HG02885 (cell line): ENCODE data around the gene RTRAF.

Experiments
- ATAC-seq: cut with Tn5 transposase; IDR thresholded peaks from one replicate; pipeline ENCODE4 v1.9.1; 2021; ENCODE audit warnings: mild to moderate bottlenecking; ENCODE audit not compliant: unreplicated experiment, poor library complexity

RTRAF gene

GRCh38 chr14:52048116-52048515 lies 58.8 kb downstream of the RTRAF start:
- ATAC-seq, result no peak

- ATAC-seq, result no peak
Measured at GRCh38 chr14:52048641-52049204, 59.4 kb downstream of the RTRAF start.

GRCh38 chr14:52049271-52049670 lies 59.9 kb downstream of the RTRAF start:
- ATAC-seq, result no peak

GRCh38 chr14:52049721-52050588 lies 60.6 kb downstream of the RTRAF start:
- ATAC-seq, result no peak

GRCh38 chr14:52051251-52051650 lies 61.9 kb downstream of the RTRAF start:
- ATAC-seq, result no peak

GRCh38 chr14:52051871-52052270 lies 62.5 kb downstream of the RTRAF start:
- ATAC-seq, result no peak

GRCh38 chr14:52052288-52052943 lies 63.1 kb downstream of the RTRAF start:
- no peak for ATAC-seq

- no peak for ATAC-seq
Measured at GRCh38 chr14:52053044-52053443, 63.7 kb downstream of the RTRAF start.

GRCh38 chr14:52054678-52055077 lies 65.3 kb downstream of the RTRAF start:
- no peak for ATAC-seq

- no peak for ATAC-seq
Measured at GRCh38 chr14:52055167-52055566, 65.8 kb downstream of the RTRAF start.

- no peak for ATAC-seq
Measured at GRCh38 chr14:52058341-52058740, 69.0 kb downstream of the RTRAF start.

GRCh38 chr14:52059649-52060048 lies 70.3 kb downstream of the RTRAF start:
- no peak for ATAC-seq

- ATAC-seq, result no peak
Measured at GRCh38 chr14:52060080-52060479, 70.7 kb downstream of the RTRAF start.
